RPMI8226 (cell line): ENCODE measurements around the gene NR2F1.

ENCODE experiments used
- DNase-seq: peaks from one replicate; pipeline ENCODE4 v3.0.0-alpha.2; 2015

NR2F1 gene

DNA sequence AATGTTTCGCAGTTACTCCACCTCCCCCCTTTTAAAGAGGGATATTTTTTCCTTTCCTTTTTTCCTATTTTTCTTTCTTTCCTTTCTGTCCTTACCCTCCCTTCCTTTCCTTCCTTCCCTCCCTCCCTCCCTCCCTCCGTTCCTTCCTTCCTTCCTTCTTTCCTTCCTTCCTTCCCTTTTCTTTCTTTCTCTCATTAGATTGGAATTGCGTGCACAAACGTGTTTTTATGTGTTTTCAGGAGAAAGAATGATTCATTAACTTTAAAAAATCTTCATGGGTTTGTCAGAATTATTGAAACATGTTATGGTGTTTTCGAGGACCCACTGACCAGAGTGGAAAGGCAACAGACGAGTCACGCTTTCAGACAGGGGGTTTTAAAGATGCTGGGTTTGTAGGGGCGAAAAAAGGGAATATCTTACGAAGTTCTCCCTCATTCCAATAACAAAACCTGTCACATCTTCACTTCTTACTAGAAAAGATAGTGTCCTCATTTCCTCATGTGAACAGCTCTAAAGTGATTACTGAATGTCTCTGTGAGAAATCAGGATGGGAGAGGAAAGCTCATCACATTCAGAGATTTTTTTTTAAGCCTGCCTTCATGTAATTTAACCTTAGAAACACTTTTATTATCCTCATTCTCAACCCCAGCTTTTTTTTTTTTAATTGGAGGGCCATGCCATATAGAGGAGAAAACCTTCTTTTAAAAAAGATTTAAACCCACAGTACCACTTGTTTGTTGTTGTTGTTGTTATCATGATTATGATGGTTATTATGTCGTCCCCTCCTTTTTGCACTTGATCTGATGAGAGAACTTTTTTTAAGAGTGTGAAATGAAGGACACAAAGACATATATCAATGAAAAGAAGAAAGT, 21.9 kb downstream of the NR2F1 start:
- no peak for DNase-seq

DNA sequence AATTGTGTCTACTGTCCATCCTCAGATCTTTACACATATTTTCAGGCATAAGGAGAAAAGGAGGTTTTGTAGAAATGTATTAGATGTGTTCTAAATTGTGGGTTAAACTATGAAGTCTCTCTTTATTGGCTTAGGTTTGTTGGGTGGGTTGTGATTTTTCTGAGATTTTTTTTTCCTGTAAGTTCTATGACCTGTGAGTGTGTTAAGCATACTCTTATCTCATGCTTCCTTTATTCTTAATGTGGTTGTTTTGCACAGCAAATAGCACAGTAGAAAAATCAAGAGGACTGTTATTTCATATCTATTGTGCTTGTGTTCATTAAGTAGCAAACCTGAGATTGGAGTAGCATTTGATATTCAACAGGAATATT, 23.3 kb downstream of the NR2F1 start:
- no peak for DNase-seq

DNA sequence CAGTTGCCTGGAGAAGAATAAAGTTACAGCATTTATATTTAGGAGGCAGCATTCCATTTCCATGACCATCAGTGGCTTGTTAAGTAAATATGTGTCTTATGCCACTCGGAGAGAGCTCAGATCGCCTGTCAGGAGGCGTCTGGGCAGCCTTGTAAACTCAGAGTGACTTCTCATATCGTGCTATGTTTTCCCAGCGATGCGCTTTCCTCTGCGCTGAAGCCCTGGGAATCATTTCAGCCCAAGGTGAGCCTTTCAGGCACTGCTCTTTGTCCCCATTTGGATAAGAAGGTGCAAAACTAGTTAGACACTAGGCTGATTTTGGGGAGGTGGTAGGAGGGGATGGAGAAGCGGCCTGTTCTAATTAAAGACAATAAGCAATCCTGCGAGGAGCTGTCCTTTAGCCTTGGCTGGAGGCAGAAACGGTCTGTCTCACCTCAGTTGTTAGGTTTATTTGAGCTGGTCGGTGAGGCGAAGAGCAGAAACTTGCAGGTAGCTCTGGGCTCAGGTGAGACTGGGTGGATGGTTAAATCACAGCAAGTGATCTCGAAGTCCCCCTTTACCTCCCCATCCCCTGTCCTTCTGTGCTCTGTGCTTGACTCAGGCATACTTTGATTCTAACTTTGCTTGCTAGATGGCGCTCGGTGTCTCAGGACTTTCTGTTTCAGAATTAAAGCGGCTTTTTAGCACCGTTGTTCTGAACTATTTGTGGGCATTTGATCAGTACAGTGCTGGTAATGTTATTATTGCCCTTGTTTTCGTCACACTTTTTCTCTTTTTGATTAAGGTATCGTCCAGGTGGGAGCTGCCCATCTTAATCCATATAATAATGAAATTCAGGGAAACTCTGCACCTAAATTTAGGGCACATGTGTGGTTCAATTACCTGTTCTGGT, 24.6 kb downstream of the NR2F1 start:
- DNase-seq, result peak; percentile 60

DNA sequence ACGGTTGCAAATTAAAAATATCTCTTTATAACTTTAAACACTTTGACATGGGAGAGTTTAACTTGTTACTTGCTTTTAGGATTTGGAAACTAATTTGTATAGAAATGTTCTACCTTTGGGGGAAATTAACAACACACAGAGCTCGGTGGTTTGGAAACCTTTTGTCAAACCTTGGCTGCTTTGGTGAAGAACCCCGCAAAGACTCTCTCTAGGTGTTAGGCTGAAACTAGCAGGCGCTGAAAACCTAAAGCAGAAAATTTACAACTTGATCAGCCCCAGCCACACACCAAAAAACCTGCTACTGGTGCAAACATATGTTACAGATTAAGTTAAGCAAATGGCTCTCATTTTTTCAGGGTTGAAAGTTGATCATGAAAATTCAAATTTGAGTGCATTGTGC, 25.8 kb downstream of the NR2F1 start:
- no peak for DNase-seq

DNA sequence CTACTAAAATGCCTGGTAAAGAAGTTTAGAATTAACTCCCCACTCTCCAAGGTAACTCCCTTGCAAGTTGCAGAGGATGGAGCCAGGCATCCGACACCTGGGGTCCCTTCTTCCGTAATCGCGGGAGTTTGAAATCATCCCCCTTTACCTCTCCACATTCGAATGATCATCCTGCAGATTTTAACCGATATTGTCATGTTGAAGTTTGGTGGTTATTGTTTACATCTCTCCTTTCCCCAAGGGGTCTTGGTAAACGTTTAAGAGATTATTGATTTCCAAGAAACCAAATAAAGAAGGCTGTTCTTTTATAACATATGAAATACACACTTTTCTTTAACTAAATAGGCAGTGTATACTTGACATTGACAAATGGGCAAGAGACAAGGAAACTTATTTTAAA, 26.7 kb downstream of the NR2F1 start:
- DNase-seq, result no peak

DNA sequence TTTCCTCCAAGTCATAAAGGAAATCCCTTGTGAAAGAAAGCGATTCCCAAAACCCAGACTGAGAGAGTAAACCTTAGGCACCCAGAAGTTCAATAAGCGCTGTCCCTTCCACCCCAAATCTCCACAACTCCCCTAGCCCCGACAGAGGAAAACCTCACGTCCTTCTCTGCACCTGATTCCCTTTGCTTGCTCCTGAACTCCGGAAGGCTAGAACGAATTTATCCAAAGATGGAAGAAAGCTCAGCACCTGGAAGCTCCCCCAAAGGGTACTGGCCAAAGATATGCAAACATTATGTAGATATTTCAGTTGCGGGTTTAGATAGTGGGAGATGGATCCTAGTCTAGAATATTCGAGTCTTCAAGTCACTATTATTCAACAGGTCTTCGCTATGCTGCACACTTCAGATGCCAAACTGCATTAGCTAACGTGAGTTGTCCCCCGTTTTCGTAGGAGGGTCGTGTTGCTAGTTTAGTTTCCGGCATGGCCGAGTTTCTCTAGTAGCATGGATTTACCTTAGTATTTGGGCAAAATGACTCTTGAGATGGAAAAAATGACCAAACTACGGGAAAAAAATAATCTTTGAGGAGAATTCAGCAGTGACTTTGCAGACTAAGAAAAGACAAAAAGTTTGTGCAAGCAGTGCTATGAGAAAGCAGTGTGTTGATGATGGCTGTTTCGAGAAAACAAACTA, 27.7 kb downstream of the NR2F1 start:
- no peak for DNase-seq

DNA sequence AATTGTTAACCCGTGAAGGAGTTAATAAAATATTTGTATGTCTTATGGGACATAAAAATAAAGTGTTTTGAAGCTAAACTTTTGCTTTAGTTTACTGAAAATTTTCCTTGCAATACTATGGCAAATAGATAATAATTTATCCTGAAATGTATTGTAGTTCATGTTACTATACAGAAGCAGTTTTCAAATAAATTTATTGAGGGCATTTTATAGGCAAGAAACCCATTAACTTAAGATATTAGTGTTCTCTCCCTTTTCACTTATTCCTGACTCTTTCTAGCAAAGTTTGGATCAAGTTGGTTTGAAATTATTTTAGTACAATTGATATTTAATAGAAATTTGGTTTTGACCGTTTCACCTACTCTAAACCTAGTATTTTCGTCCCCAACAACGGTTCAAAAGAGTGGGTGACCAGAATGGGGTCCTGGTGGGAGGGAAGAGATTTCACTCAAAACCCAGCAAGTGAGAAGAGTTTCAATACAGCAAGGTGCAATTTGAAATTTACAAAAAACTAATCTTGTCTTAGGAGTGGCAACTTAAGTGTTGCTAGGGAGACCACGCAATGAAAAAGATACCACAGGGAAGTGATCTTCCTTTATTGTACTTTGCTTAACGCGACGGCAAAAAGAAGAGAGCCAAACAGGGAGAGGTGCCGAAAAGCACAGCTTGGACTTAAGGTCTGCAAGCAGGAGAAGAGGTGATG, 28.4 kb downstream of the NR2F1 start:
- no peak for DNase-seq

DNA sequence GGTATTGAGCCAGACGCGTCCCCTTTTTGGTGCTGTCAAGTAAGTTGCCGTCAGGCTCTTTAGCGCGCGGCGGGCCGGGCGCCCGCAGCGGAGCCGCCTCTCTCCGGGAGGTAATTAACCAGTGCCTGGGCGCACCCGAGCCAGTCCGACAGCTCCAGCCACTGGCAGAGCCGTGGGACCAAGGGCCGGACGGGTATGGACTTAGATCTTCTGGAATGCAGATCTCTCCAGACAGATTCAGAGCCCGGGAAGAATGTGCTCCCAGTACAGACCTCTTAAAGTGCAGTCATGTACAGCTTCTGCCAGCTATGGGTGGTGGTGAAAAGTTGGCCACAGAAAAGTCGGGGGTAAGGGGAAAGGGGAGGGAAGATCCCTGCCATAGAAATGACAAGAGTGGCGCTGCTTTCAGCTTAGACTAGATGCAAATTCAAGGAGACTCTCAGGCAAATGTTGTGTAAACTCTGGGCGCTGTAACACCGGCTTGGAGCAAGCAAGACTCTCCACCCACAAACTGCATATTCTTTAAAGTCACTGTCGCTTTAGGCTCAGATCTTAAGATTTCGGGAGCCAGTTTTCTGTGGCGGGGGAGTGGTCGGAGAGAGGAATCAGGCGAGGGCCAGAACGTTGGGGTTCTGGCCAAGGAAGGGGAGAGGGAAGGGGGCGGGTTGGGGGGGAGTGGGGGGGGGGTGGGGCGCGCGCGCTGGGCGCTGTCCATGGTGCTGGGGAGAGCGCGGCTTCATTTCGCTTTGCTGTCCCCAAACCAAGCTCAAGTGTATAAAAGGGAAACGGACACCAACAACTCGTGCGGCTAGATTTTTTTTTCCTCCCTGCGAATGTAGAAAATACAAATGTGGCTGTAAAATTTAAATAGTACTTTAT, 29.2 kb downstream of the NR2F1 start:
- peak; percentile 20 for DNase-seq

DNA sequence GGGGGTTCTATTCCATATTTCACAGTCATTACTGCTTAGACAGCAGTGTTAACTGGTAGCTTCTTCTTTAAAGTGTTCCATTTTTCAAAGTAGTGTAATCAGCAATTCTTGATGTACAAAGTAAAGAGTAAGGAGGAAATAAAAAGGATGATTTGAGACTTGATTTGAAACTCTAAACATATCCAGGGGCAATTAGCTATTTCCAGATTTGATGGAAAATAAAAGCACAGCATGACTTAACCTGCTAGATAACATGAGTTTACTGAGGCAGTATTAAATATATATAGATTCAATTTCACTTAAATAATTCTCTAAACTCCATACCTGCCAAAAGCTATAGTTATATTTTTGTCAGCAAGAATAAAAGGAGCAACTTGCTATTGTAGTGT, 29.8 kb downstream of the NR2F1 start:
- no peak for DNase-seq

DNA sequence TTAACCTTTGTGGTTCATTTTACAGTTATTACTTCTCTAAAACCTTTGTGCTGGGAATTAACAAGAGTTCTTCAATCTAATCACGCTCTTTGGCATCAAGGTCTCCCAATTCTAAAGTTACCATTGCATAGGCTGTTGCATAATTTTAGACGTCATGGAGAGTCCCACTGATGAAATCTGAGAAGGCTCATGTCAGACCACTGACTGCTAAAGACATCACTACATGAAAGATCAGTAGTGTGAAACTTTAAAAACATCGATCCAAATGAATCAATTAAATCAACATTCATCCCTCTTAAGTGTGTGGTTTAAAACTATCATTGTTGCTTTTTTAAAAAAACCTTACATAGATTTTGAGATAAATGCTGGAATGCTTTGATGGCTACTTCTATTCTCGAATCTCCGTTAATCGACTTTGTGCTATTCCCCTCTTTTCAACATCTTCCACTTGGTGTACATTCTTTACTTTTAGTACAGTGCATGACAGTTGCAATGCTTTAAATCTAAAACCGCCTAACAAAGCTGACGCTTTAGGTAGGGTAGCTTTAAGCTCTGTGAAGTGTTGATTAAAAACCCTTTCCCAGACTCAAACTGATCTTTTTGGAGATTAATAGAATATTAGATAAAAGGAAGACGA, 33.6 kb downstream of the NR2F1 start:
- no peak for DNase-seq

DNA sequence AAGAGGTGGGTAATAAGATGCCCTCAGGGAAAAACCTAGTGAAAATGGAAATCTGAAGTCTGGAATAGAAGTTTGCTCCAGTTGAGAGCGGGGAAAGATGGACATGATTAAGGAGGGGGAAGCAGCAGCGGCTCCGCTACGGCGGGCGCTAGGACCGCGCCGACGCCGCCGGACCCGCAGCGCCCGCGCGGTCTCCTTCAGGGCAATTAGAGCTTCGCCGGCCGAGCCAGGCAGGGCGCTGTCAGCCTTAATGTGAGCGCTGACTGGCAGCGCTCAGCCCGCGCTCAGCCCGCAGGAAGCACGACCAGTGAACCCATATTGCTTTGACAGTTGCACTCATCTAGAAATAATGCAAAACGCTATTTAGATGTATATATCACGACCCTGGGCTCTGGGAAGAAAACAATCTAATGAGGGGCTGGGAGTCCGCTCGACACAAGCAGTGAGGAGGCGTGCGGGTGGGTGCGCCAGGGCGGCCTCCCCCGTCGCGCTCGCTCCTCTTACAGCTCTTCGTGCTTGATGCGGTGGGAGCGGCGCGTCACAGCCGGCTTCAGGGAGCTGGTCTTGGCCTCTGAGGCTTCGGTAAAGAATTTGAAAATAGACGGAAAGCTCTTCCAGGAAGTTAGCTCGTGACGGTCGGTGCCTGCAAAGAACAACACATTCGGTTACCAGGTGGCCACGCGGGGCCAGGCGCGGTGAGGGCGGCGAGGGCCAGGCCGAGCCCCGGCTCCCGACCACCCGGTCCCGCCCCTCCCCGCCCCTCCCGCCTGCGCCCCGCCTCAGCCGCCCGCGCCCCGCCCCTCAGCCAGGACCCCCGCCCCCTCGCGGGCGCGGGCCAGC, 37.7 kb downstream of the NR2F1 start:
- peak; percentile 87 for DNase-seq

DNA sequence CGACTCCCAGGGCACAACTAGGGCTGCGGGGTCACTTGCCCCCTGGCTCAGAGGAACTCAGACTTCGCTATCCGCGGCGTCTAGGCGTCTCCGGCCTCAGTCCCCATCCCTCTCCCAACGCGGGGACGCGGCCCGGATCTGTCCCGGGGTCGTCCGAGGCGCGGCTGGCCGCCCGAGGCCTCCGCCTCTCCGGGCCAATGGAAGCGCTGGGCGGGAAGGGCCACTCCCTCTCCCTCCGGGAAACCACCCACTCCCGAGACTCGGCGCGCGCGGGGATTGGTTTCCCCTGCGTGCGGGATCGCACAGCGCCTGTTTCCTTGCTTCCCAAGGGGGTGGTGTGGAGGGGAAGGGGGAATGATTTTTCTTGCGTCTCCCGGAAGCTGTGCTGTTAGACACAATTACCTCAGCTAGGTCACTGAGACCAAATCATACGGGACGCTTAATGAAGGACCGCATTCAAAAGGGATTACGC, 38.3 kb downstream of the NR2F1 start:
- DNase-seq, result no peak

DNA sequence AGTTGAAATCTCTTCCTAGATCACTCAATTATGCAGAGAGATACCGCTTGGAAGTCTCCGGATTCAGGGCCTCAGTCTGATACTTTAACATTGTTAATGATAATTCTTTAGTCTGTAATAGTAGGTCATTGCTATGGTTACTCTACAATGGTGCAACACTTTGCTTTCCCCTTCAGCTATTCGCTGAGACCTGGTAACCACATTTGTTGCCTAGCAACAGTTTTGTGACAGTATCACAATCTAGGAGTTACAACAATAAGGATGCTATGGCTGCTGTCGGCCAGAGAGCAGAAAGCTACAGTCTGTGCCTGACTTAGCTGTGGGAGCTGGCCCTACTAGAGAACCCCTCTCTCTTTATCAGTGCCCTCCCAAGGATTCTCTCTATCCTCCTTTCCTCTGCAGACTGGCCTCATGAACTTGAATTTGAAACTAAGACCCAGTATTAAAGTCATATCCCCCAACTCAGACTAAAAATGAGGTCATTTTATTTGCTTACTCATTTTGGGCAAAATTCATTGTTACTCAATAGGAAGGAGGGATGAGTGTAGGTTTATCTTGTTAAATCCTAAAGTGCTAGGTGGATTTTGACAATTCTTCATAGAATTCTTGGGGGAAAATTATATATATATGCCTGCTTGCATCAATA, 39.3 kb downstream of the NR2F1 start:
- no peak for DNase-seq

DNA sequence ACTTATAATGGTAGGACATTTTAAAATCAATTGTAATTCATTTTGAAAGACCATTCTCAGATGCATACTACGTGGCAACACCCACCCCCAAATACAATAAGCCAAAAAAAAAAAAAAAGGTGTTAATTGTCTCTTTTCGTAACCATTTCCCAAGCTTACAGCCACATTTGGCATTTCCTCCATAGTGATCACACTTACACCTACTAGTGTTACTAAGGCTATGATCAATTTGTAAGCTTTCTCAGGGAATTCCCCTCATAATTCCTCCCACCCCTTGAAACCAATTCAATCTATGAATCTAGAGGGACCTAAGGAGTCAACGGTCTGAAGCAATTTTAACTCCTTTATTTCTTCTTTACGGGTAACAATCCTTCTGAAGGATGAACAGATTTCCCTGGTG, 40.1 kb downstream of the NR2F1 start:
- DNase-seq, result no peak

DNA sequence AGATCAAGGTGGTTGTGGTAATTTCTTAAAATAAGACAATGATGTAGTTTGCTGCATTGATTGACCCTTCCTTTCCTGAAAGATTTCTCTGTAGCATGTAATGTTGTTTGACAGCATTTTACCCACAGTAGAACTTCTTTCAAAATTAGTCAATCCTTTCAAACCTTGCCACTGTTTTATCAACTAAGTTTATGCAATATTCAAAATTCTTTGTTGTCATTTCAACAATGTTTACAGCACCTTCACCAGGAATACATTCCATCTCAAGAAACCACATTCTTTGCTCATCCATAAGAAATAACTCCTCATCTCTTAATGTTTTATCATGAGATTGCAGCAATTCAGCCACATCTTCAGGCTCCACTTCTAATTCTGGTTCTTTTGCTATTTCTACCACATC, 43.8 kb downstream of the NR2F1 start:
- DNase-seq, result no peak

DNA sequence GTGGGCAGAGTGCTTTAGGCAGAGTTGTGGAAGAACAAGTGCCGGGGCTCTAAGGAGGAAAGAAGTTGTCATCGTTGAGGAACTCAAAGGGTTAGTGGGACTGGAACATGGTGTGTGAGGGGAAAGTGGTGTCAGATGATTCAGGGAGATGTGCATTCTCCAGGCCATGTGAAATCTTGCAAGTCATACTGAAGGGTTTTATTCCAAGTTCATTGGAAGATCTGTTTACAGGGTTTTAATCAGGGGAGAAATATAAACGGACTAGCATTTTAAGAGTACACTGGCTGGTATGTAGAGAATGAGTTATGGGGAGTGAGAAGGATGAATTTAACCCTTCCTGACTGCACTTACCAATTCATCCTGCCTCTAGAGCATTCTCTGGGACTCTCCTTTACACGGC, 49.3 kb downstream of the NR2F1 start:
- no peak for DNase-seq

DNA sequence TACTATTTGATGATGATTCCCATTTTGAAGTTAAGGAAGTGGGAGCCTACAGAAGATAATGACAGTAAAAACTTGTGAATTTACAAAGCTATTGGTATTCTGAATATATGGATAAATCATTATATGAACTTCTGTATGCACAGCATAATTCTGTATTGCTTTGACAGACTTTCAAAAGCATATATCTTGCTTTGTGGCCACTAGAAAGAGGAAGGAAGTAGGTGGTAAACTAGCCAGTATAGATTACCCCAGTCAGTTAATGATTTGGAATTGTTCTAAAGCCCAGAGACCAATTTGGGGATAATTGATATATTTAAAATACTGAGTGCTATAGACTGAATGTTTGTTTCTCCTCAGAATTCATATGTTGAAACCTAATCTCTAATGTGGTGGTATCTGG, 53.0 kb downstream of the NR2F1 start:
- no peak for DNase-seq

DNA sequence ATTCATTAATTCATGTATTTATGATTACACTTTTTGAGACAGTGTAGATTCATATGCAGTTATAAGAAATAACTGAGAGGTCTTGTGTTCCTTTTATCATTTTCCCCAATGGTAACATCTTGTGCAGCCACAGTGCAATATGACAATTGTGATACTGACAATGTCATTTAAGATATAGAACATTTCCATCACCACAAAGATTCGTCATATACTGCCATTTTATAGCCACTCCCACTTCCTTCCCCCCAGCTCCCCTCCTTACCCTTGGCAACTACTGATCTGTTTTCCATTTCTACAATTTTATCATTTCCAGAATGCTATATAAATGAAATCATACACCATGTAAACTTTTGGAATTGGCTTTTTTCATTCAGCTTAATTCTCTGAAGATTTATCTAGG, 53.8 kb downstream of the NR2F1 start:
- no peak for DNase-seq

DNA sequence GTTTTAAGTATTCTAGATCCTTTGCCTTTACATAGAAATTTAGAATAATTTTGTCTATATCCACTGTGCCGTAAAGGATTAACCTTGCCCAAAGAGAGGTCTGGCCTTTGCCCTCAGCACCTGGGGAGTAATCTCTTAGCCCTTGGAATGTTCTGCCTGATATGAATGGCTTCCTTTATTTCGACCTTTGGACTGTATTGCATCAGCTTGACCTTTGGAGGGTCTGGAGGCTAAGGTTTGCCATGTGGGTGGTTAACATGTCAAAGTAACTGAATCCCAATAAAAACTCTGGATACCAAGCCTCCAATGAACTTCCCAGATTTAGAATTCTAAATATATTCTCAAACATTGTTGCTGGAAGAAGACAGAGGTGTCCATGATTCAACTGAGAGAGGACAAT, 54.7 kb downstream of the NR2F1 start:
- DNase-seq, result no peak

DNA sequence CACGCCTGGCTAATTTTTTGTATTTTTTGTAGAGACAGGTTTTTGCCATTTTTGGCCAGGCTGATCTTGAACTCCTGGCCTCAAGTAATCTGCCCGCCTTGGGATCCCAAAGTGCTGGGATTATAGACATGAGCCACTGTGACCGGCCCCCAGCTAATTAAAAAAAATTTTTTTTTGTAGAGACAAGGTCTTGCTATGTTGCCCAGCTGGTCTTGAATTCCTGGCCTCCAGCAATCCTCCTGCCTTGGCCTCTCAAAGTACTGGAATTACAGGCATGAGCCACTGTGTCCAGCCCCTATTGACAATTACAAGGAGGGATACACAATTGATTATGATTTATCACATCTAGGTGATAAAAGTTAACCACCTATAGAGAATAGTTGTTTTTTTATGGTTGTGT, 59.5 kb downstream of the NR2F1 start:
- DNase-seq, result no peak
